ENCODE results near the gene LUC7L.
A peak's percentile ranks its signal among the peaks of the same experiment; 100 is the strongest.

LUC7L gene

DNA sequence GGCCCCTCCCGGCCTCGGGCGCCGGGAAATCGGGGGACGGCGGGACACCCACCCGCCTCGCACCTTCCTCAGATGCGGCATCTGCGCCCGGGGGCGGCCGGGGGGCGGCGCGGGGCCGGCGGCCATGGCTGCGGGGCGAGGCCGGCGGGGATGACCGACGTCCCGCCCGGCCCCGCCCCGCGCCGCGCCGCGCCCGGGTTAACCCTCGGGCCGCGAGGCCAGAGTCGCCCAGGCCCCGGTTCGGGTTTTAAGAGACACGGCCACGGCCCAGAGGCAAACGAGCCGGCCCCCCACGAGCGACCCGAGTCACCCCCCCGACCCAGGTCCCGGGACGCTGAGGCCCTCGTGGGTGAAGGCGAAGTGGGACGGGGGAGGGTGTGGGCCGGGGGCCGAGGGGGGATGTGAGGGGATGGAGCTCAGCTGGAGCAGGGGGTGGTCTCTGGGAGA is 46.6 kb upstream of the LUC7L start, which contains the start of gene RGS11:
TSS of gene RGS11 (minus strand) at position 159 of the 447 bp plus-strand sequence. CDS start at position 126, 33 bp downstream.
- Histone ChIP-seq H3K4me3 (ENCODE audit: low read length) (no peak within 1 kb of the TSS), H3K9ac (ENCODE audit: low read length) (no peak within 1 kb of the TSS), H3K79me2 (ENCODE audit: low read length) (no peaks in the 10 kb centered on the region), H4K20me1 (ENCODE audit: insufficient read depth, low read length) (no peaks in the 10 kb centered on the region), H3K4me2 (ENCODE audit: low read length) (no peak within 1 kb of the TSS), H3K4me1 (ENCODE audit: low read length) (peaks cover 10% of the 10 kb centered on the region; the same call in 1 of the 2 replicates), H3K9me3 (ENCODE audit: insufficient read depth, low read length) (no peaks in the 10 kb centered on the region), H3K36me3 (replicated peaks; ENCODE audit: low read depth, low read length) (no peaks in the 10 kb centered on the region), H3K27me3 (ENCODE audit: low read depth, low read length) (no peaks in the 10 kb centered on the region), H2AFZ (ENCODE audit: low read depth, low read length) (no peak within 1 kb of the TSS), H3K27ac (ENCODE audit: low read length) (no peak within 1 kb of the TSS)
- TF ChIP-seq, protein P1, sequence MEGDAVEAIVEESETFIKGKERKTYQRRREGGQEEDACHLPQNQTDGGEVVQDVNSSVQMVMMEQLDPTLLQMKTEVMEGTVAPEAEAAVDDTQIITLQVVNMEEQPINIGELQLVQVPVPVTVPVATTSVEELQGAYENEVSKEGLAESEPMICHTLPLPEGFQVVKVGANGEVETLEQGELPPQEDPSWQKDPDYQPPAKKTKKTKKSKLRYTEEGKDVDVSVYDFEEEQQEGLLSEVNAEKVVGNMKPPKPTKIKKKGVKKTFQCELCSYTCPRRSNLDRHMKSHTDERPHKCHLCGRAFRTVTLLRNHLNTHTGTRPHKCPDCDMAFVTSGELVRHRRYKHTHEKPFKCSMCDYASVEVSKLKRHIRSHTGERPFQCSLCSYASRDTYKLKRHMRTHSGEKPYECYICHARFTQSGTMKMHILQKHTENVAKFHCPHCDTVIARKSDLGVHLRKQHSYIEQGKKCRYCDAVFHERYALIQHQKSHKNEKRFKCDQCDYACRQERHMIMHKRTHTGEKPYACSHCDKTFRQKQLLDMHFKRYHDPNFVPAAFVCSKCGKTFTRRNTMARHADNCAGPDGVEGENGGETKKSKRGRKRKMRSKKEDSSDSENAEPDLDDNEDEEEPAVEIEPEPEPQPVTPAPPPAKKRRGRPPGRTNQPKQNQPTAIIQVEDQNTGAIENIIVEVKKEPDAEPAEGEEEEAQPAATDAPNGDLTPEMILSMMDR (IDR thresholded peaks at IDR 0.05; ENCODE audit: low read depth, low read length) = no peak
- TF ChIP-seq EZH2phosphoT487 (IDR thresholded peaks at IDR 0.05; ENCODE audit: low read depth) = no peak

DNA sequence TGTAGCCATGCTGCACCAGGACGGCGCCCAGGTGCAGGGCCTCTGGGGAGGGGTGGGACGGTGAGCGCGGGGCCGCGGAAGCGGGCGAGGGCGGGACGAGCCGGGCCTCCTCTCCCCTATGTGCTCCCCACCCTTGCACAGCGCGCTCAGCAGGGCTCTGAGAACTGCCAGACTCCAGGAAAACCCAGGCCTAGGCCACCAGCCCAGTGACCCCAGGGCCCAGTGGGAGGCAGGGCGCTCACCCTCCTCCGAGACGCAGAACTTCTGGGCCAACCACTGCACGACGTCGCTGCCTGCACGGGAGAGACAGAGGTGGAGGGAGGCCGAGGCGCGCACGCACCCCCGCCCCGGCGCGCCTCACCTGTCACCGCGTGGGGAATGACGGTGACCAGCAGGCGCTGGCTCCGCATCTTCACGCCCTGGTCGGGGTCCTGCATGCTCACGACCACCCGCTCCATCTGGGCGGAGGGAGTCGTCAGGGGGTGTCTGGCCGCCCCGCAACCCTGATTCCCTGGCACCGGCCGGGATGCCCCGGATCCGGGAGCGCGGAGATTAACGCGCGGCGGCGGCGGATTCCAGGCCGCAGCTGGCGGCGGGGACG is 45.9 kb upstream of the LUC7L start:
- no peak overlapping the region for H3K4me2 ChIP-seq (ENCODE audit: low read length)

DNA sequence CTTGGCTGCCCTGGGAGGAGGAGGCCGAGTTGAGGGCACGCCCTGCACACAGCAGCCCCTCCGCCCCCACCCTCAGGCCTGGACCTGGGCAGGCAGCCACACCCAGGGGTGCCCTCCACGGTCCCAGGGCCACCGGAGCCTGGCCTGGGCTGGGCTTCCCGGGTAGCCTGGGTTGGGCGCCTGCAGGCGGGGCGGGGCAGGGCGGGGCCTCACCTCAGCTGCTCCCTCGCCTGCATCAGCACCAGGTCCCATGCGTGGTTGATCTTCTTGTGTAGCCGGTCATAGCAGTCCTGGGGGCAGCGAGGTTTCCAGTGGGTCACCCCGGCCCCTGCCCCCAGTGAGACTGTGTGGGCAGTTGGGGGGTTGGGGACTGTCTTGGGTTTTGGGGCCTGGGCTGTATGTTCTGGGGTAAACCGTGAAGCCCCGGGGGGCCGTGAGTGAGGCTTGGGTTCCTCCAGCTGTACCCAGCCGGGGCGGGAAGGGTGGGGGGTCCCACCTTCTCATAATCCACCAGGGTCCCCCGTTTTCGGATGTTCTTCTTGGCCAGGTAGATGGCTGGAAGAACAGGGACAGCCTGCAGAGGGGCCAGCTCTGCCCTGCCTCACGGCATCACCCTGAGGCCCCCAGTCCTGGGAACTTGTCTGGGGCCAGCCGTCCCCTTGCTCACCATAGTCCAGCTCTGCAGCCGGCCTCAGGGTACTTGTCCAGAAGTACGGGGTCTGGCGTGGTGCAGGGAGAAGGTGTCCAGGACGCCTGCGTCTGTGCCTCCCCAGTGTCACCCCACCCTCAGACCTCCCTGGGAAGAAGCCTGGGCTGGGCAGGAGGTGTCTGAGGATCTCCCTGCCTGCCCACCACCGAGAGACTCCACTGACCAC is 44.5 kb upstream of the LUC7L start:
- peak overlapping the region; percentile 93 for H2AFZ ChIP-seq (ENCODE audit: low read depth, low read length)
- H3K9me3 ChIP-seq (ENCODE audit: insufficient read depth, low read length) = no peaks in the 10 kb centered on the region
- peak overlapping the region; percentile 91 for H3K4me3 ChIP-seq (ENCODE audit: low read length)
- H3K4me1 ChIP-seq (ENCODE audit: low read length) = peaks cover 4% of the 10 kb centered on the region; the same call in 1 of the 2 replicates
- no peaks in the 10 kb centered on the region for H3K36me3 ChIP-seq (replicated peaks; ENCODE audit: low read depth, low read length)
- H4K20me1 ChIP-seq (ENCODE audit: insufficient read depth, low read length) = no peaks in the 10 kb centered on the region
- no peak overlapping the region for H3K27ac ChIP-seq (ENCODE audit: low read length)
- no peak for TF ChIP-seq EZH2phosphoT487 (IDR thresholded peaks at IDR 0.05; ENCODE audit: low read depth)
- TF ChIP-seq, protein P1 (IDR thresholded peaks at IDR 0.05; ENCODE audit: low read depth, low read length) = no peak
- H3K9ac ChIP-seq (ENCODE audit: low read length) = peak overlapping the region; percentile 69; the same call in 1 of the 2 replicates
- H3K79me2 ChIP-seq (ENCODE audit: low read length) = no peaks in the 10 kb centered on the region
- peak overlapping the region; percentile 90 for H3K4me2 ChIP-seq (ENCODE audit: low read length)
- H3K27me3 ChIP-seq (ENCODE audit: low read depth, low read length) = no peaks in the 10 kb centered on the region

More for the DNA sequence above, 45.9 kb upstream of the LUC7L start:
- H3K9me3 ChIP-seq (ENCODE audit: insufficient read depth, low read length) = no peaks in the 10 kb centered on the region
- no peak overlapping the region for H3K9ac ChIP-seq (ENCODE audit: low read length)
- no peaks in the 10 kb centered on the region for H3K27me3 ChIP-seq (ENCODE audit: low read depth, low read length)
- H3K79me2 ChIP-seq (ENCODE audit: low read length) = no peaks in the 10 kb centered on the region
- H2AFZ ChIP-seq (ENCODE audit: low read depth, low read length) = no peak overlapping the region
- no peak overlapping the region for H3K4me3 ChIP-seq (ENCODE audit: low read length)
- no peaks in the 10 kb centered on the region for H4K20me1 ChIP-seq (ENCODE audit: insufficient read depth, low read length)
- no peak overlapping the region for H3K27ac ChIP-seq (ENCODE audit: low read length)
- H3K4me1 ChIP-seq (ENCODE audit: low read length) = peaks cover 10% of the 10 kb centered on the region; the same call in 1 of the 2 replicates
- no peak for TF ChIP-seq EZH2phosphoT487 (IDR thresholded peaks at IDR 0.05; ENCODE audit: low read depth)
- TF ChIP-seq, protein P1 (IDR thresholded peaks at IDR 0.05; ENCODE audit: low read depth, low read length) = no peak
- no peaks in the 10 kb centered on the region for H3K36me3 ChIP-seq (replicated peaks; ENCODE audit: low read depth, low read length)
